K562 (cell line): ENCODE results near the gene DTNBP1. TPM values are rescaled to one million over a fixed set of nuclear protein-coding genes. Genes with fewer than 3 reads are reported as not detected.
A peak's percentile ranks its signal among the peaks of the same experiment; 100 is the strongest.

Experiments used
- AFF4 ChIP-seq: sonication (generic); formaldehyde crosslinking; IDR thresholded peaks from 2 replicates; pipeline ENCODE4 v1.8.0; 2023; ENCODE audit warnings: mild to moderate bottlenecking, missing genetic modification reagents
- ARID4B ChIP-seq: sonication (generic); formaldehyde crosslinking; IDR thresholded peaks from 2 replicates; pipeline ENCODE4 v1.8.0; 2022; ENCODE audit warnings: mild to moderate bottlenecking, missing genetic modification reagents
- CGGBP1 ChIP-seq: fragments of 250-450 bp; sonication (Bioruptor Pico); IDR thresholded peaks from 2 replicates; pipeline ENCODE4 v1.9.0; 2021; ENCODE audit warnings: mild to moderate bottlenecking
- DACH1 ChIP-seq: fragments of 450-650 bp; IDR thresholded peaks from 2 replicates; pipeline ENCODE4 v1.6.1; 2018; ENCODE audit not compliant: partially characterized antibody
- ERF ChIP-seq: fragments of 450-650 bp; formaldehyde crosslinking; IDR thresholded peaks from 2 replicates; pipeline ENCODE4 v1.4.0; 2020; ENCODE audit warnings: mild to moderate bottlenecking, mixed read lengths
- KDM5B ChIP-seq: fragments of 200-600 bp; sonication (generic); IDR thresholded peaks from 2 replicates; pipeline ENCODE4 v1.6.1; 2012; ENCODE audit warnings: low read depth, mild to moderate bottlenecking, moderate library complexity, low read length, control low read depth, inconsistent platforms; ENCODE audit not compliant: insufficient replicate concordance
- MAFF ChIP-seq: IDR thresholded peaks from 2 replicates; pipeline ENCODE4 v1.6.1; 2012; ENCODE audit warnings: low read length, improper control_type of control experiment
- PPARD ChIP-seq: fragments of 250-450 bp; sonication (Bioruptor Pico); IDR thresholded peaks from 2 replicates; pipeline ENCODE4 v1.8.0; 2022; ENCODE audit warnings: inconsistent platforms, mild to moderate bottlenecking, moderate library complexity
- RBM15 ChIP-seq: fragments of 200-400 bp; formaldehyde crosslinking; IDR thresholded peaks from 2 replicates; pipeline ENCODE4 v1.6.1; 2018; ENCODE audit warnings: mild to moderate bottlenecking, low read length, moderate library complexity; ENCODE audit not compliant: insufficient read depth
- RFX5 ChIP-seq: IDR thresholded peaks from 2 replicates; pipeline ENCODE4 v1.6.1; 2011; ENCODE audit warnings: low read depth, mild to moderate bottlenecking, improper control_type of control experiment, low read length
- RNF219 ChIP-seq: fragments of 250-450 bp; sonication (Bioruptor Pico); IDR thresholded peaks from 2 replicates; pipeline ENCODE4 v1.5.0; 2022; ENCODE audit warnings: mild to moderate bottlenecking
- SMARCC2 ChIP-seq: fragments of 450-650 bp; IDR thresholded peaks from 2 replicates; pipeline ENCODE4 v1.6.1; 2017; ENCODE audit warnings: antibody characterized with exemption, moderate library complexity, mild to moderate bottlenecking, low read depth
- ZNF175 ChIP-seq: fragments of 200-800 bp; sonication (Bioruptor generic); IDR thresholded peaks from 2 replicates; pipeline ENCODE4 v1.6.1; 2016; ENCODE audit warnings: low read depth, mild to moderate bottlenecking, missing genetic modification characterization, missing compliant biosample characterization
- ZNF695 ChIP-seq: fragments of 450-650 bp; formaldehyde crosslinking; IDR thresholded peaks from 2 replicates; pipeline ENCODE4 v1.4.0; 2020; ENCODE audit warnings: mild to moderate bottlenecking, moderate library complexity
- ZNF717 ChIP-seq: fragments of 250-450 bp; sonication (Bioruptor Pico); IDR thresholded peaks from 2 replicates; pipeline ENCODE4 v1.5.0; 2021
- ZNF830 ChIP-seq: fragments of 250-450 bp; sonication (Bioruptor Pico); IDR thresholded peaks from 2 replicates; pipeline ENCODE4 v1.5.0; 2021; ENCODE audit warnings: mild to moderate bottlenecking
- polyA plus RNA-seq, 8 experiments: library from polyadenylated mRNA; depleted of rRNA in 4 of 8; stranded (reverse) in 5 of 8; unstranded in 3 of 8; fragments of >200 nt; fragmentation: Nextera tagmentation in 2 of 8; fragmentation: Illumina TruSeq in 1 of 8; extraction: Ambion mirVana in 2 of 8; extraction: Trizol in 1 of 8; gene quantifications; 2 replicates each; pipeline versions ENCODE4 v1.2.1 to v1.2.3, GENCODE V29; 2011 to 2014; ENCODE audit warnings: inconsistent platforms in 1 of 8, missing spikeins in 1 of 8
- total RNA-seq, 7 experiments: library from RNA; depleted of rRNA in 6 of 7; stranded (reverse); fragments of >200 nt in 6 of 7; fragmentation: Illumina TruSeq in 2 of 7; extraction: Trizol in 2 of 7; gene quantifications; 2 replicates each; pipeline versions ENCODE4 v1.2.1 to v1.2.3, GENCODE V29; 2011 to 2021; ENCODE audit warnings: low replicate concordance in 1 of 7

The DTNBP1 gene
- total and polyA plus RNA-seq, 9 of the 15 experiments (the other 6 are each of a cell fraction or from before 2014, with no cell fraction given), result 16.7 to 54.5 (median 21.4) TPM

- no peak for TF ChIP-seq ARID4B
- TF ChIP-seq RNF219 (CRISPR knock-in tag), result no peak
- no peak for TF ChIP-seq AFF4 (CRISPR knock-in tag)
- TF ChIP-seq MAFF, result no peak
- no peak for TF ChIP-seq RBM15
- peak; percentile 73 for TF ChIP-seq KDM5B
- peak; percentile 66; the same call in 1 of the 2 replicates for TF ChIP-seq ZNF175
- TF ChIP-seq ZNF717 (CRISPR knock-in tag), result no peak
- TF ChIP-seq ERF (CRISPR knock-in tag), result no peak
- TF ChIP-seq RFX5, result no peak
- TF ChIP-seq ZNF695 (CRISPR knock-in tag), result 0 out of 2 replicates have a peak, but pooled peaks have one; percentile 32
- no peak for TF ChIP-seq CGGBP1 (CRISPR knock-in tag)
- TF ChIP-seq SMARCC2, result no peak
- no peak for TF ChIP-seq PPARD
- no peak for TF ChIP-seq ZNF830 (CRISPR knock-in tag)
- TF ChIP-seq DACH1, result no peak
Measured at GRCh38 chr6:15569035-15569995, 93.5 kb downstream of the DTNBP1 start (continued).
